Measurements from ENCODE around the gene SLAMF7. TPM values are rescaled to one million over a fixed set of nuclear protein-coding genes. Genes with fewer than 3 reads are reported as not detected.
"Not testable (repeated sequence)": the region's sequence is repeated elsewhere in the genome, so short reads cannot be mapped to it uniquely, and the experiment has no call there.

SLAMF7 gene
- total RNA-seq, 2 donors from 2014 or later: 70.9 to 112 TPM

DNA sequence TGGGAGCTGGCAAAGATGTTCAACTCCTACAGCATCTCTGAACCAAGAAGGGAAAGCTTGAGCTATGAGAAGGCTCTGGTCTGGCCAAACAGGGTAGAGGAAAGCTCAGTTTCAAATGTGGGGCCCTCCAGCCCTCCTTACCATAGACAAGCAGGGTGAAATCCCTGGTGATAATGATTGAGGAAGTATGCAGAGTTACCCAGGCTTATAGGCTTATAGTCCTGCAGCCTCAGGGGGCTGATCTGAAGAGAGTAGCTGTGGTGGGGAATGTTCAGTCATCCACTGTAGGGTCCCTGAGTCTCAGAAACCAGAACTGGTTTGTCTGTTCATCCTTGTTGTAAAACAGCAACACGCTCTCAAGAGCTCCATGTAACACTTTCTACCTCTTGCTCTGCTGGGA lies 37.1 kb downstream of the SLAMF7 start:
- ATAC-seq (no peak), DNase-seq (ENCODE audit: low spot score in 2 of 2) (no peak)
- Mint-ChIP-seq H3K36me3 (peaks cover 0 to 9% of the 10 kb centered on the region in 2 donors), H3K27ac (no peak overlapping the region), H3K9me3 (peaks cover 0 to 7% of the 10 kb centered on the region in 2 donors)

DNA sequence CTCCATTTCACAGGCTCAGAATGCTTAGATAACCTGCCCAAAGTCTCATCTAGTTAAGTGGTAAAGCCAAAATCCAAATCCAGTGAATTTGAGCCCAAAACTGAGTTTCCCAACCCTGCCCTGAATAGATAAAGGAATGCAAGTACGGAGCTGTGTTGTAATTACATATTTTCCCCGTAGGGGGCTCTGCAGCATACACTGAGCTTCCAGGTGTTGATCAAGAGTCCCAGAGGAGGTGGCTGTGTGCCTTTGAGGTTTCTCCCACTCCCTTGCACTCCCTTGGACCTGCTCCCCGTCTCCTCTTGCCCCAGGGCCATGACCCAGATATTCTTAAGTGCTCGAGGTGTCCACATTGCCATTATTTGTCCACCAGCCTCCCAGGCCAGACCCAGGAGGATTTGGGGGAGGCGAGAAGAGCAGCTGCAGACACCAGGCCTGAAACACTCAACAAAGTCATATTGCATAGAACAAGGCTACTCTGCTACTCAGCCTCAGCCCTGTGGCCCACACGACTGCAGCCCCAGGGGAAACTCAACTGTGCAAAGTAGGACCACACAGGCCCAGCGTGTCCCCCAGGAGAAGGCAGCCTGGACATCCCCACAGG lies 38.5 kb downstream of the SLAMF7 start:
- no peaks in the 10 kb centered on the region for H3K9me3 Mint-ChIP-seq
- H3K27ac Mint-ChIP-seq: peak overlapping the region in 1 of 2 donors; percentile 21
- DNase-seq (ENCODE audit: low spot score in 2 of 2) (peak in 1 of 2 donors; percentile 65), ATAC-seq (peak in 1 of 2 donors; percentile 53)
- H3K36me3 Mint-ChIP-seq: no peaks in the 10 kb centered on the region

DNA sequence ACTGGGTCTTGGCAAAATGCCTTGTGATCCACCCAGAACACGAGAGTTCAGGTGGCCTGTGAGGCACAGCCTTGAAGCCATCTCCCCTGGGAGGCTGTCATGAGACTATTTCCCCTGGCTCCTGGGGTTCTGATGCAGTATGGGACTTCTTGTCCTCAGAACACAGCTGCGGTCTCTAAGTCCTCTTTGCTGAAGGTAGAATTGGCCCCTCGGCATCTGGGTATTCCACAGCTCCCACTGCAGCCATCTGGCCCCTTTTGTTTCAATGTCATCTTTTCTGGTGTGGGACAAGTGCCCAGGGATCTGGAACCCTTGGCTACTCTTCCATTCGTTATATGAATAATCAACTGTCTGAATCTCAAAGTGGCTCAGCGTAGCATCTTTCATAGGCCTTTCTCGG lies 39.9 kb downstream of the SLAMF7 start:
- DNase-seq (ENCODE audit: low spot score in 2 of 2) (no peak), ATAC-seq (no peak)
- Mint-ChIP-seq H3K27ac (no peak overlapping the region), H3K36me3 (no peaks in the 10 kb centered on the region), H3K9me3 (no peaks in the 10 kb centered on the region)

DNA sequence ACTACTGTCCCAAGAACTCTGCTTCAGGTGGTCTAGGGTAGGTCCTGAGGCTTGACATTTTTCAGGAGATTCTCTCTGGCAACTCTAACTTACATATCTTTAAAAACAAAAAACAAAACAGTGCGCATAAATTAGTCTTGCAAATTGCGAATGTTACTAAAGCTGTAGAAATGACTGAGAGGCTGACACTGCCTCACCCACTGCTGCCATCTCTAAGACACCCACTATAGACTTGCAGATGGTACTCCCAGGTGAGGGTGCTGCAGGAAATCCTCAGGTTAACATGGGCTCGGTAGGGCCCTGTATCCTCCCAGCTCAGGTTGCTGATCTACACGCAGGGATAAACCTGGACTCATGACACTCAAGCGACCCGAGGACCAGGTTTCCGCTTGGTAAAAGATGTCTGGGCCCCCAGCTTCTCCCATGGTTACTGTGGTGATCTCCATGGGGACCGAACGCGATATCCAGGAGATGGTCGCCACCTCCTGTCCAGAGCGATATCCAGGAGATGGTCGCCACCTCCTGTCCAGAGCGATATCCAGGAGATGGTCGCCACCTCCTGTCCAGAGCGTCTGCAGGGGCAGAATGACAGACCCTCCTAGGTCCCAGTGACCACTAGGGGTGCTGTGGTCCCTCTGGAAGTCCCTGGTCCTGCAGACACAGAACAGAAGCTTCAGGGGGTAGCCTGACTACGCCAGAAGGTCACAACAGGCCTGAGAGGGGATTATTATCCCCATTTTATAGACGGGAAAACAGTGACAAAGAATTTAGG lies 40.8 kb downstream of the SLAMF7 start:
- H3K27ac Mint-ChIP-seq: no peak overlapping the region
- ATAC-seq (peak in 1 of 2 donors; percentile 34), DNase-seq (ENCODE audit: low spot score in 2 of 2) (no peak)
- no peaks in the 10 kb centered on the region for H3K9me3 Mint-ChIP-seq
- H3K36me3 Mint-ChIP-seq: no peaks in the 10 kb centered on the region

DNA sequence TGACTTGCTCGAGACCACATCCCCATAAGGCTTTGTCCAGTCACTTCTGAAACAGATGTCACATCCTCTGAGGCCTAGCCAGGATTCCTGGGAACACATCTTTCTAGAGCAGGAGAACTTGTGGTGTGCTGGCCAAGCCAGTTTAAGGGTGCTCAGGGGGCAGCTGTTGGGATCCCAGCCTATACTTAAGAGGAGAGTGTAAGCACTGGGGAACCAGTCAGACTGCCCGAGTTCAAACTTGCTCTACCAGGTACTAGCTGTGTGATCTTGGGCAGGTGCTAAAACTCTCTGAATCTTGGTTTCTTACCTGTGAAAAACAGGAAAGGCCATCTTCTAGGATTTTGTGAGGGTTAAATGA lies 41.3 kb downstream of the SLAMF7 start:
- ATAC-seq (no peak), DNase-seq (ENCODE audit: low spot score in 2 of 2) (no peak)
- no peaks in the 10 kb centered on the region for H3K36me3 Mint-ChIP-seq
- H3K9me3 Mint-ChIP-seq: no peaks in the 10 kb centered on the region
- no peak overlapping the region for H3K27ac Mint-ChIP-seq

DNA sequence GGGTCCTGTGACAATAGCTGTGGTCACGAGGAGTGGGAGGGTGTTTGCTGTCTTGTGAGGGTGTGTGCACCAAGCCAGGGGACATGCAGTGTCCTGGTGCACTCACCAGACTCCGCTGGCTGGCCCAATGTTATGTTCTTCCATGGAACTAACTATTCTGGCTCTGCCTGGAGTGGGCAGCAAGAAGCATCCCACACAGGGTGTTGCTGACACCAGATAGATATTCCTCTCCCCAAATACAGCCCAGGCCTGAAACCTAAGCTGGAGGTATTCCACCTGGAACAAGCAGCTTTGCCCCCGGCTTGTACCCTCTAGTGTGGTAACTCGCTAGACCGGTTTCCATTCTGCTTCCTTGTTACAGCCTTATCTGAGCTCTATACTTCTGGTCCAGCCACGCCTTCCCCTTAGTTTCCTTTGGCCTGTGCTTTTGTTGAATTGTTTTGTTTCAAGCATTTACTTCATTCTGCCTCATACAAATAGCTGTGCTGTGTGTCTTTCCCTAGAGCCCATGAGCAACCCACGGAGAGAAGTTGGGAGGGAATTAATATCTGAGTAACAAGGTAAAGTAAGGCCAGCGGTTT lies 42.2 kb downstream of the SLAMF7 start:
- DNase-seq (ENCODE audit: low spot score in 2 of 2) (no peak), ATAC-seq (no peak)
- Mint-ChIP-seq H3K36me3 (no peaks in the 10 kb centered on the region), H3K9me3 (no peaks in the 10 kb centered on the region), H3K27ac (no peak overlapping the region)

DNA sequence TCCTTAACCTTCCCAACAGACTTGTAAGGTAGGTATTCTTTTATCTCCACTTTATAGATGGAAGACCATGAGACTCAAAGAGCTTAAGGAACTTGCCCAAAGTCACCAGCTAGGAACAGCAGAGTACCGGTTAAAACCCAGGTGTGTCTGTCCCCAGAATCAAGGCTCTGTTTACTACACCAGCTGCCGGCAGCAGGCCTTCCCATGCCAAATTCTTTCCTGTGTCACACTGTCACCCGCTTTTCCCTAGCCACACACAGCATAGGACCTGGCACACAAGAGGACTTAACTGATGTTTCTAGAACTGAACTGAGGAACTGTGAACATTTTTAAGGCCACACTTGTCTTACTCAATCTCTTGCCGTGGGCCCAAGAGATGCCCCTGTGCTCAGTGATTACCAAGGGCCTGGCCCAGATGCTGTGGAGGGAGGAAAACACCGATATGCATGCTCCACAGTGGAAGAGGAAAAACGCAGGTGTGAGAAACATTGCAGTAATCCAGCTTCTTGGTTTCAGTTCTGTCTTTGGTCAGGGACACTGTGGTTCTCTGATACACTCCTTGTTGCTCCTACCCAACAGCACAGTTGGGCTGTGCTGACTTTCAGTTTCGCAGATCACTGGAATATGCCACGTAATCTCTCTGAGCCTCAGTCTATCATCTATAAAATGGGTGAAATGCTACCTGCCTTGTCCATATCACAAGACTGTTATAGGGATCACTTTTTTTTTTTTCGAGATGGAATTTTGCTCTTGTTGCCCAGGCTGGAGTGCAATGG lies 43.1 kb downstream of the SLAMF7 start:
- ATAC-seq: peak; percentile 86 to 94
- peak overlapping the region; percentile 9 to 60 for H3K27ac Mint-ChIP-seq
- no peaks in the 10 kb centered on the region for H3K9me3 Mint-ChIP-seq
- no peak for DNase-seq (ENCODE audit: low spot score in 2 of 2)
- H3K36me3 Mint-ChIP-seq: no peaks in the 10 kb centered on the region

DNA sequence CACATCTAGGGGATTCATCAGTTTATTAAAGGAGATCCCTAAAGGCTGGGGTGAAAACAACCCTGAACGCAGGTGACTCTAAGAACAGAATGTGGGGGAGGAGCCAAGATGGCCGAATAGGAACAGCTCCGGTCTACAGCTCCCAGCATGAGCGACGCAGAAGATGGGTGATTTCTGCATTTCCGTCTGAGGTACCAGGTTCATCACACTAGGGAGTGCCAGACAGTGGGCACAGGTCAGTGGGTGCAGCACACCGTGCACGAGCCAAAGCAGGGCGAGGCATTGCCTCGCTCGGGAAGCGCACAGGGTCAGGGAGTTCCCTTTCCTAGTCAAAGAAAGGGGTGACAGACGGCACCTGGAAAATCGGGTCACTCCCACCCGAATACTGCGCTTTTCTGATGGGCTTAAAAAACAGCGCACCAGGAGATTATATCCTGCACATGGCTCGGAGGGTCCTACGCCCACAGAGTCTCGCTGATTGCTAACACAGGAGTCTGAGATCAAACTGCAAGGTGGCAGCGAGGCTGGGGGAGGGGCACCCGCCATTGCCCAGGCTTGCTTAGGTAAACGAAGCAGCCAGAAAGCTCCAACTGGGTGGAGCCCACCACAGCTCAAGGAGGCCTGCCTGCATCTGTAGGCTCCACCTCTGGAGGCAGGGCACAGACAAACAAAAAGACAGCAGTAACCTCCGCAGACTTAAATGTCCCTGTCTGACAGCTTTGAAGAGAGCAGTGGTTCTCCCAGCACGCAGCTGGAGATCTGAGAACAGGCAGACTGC lies 44.1 kb downstream of the SLAMF7 start:
- ATAC-seq; H3K36me3 Mint-ChIP-seq; DNase-seq (ENCODE audit: low spot score in 2 of 2); H3K9me3 Mint-ChIP-seq; H3K27ac Mint-ChIP-seq: not testable (repeated sequence)

DNA sequence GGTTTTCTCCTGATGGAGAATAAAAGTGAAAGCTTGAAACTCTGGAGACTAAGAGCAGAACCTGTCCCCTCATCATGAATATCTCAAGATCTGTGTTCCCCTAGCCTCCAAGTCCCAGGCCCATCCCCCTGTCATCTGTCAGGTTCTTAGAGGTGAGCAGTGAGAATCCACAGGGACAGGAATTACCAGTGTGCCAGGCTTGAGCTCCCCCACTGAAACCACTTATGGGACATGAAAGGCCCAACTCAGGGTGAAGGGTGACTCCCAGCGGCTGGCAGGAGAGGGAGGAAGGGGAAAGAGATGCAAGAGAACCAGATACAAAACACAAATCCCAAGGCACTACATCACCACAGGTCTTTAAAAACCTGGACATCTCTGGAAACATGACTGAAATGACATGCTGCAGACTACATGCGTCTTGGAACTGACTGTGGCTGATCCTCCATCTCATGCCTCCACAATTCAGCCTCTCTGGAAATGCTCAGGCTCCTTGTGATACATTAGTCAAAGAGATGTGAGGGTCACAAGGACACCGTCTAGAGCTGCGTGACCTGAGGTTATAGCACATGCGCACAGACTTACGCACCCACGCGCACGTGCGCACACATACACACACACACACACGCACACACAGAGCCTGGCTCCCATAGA lies 50.1 kb downstream of the SLAMF7 start:
- ATAC-seq (peak in 1 of 2 donors; percentile 16), DNase-seq (ENCODE audit: low spot score in 2 of 2) (no peak)
- H3K27ac Mint-ChIP-seq: no peak overlapping the region
- H3K36me3 Mint-ChIP-seq: no peaks in the 10 kb centered on the region
- no peaks in the 10 kb centered on the region for H3K9me3 Mint-ChIP-seq

DNA sequence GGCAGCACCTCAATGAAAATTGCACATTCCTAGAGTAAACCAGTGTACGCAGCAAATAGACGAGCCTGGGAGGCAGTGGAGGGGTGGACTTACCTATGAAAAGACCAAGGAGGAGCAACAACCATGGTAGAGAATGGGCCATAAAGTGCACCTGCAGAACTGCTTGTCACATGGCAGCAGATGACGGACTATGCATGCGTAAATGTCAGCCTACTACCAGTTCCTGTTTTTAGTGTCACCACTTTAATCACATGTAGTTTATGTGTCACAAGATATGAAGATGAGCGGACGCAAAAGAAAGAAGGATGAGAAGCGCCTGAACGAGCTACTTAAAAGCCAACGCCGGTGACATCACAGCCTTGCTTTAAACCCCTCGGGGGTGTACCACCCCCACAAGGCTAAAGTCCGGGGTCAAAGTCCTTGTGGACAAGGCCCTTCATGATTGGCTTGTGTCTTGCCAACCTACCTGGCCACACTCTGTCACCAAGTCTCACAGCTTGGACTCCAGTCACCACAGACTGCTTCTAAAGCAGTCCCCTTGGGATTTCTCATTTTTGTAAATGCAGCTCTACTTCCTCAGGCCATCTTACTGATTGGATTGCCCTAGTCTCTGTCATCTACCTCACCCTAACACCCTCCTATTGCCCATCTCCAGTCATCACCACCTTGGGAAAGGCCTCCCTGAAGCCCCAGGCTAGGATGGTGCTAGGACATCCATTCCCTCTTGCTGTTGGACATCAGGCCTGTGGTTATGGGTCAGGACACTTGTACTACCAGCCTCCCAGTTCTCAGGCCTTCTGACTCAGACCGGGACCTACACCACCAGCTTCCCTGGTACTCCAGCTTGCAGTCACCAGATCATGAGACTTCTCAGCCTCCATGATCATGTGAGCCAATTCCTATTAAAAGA lies 50.9 kb downstream of the SLAMF7 start:
- no peaks in the 10 kb centered on the region for H3K36me3 Mint-ChIP-seq
- DNase-seq (ENCODE audit: low spot score in 2 of 2) (no peak), ATAC-seq (peak in 1 of 2 donors; percentile 61)
- no peaks in the 10 kb centered on the region for H3K9me3 Mint-ChIP-seq
- H3K27ac Mint-ChIP-seq: no peak overlapping the region

DNA sequence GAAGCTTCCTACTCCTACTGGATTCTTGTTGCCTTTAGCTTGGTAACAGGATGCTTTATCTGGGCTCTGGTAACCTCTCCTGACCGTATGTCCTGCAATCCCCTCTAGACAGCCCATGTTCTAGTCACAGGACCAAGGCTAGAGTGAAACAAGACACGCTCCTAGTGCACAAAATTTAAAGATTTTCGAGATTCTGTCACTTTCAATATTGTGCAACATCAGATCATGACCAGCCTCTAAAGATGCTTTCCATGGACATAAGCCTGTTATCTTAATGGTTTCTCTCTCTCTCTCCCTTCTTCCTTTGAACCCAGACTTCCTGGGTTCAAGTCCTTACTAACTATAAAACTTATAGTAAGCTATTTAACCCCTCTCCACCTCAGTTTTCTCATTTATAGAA lies 55.3 kb downstream of the SLAMF7 start:
- no peak for ATAC-seq
- no peak for DNase-seq (ENCODE audit: low spot score in 2 of 2)
- peaks cover 0 to 7% of the 10 kb centered on the region in 2 donors for H3K9me3 Mint-ChIP-seq
- peaks cover 0 to 8% of the 10 kb centered on the region in 2 donors for H3K36me3 Mint-ChIP-seq
- no peak overlapping the region for H3K27ac Mint-ChIP-seq

DNA sequence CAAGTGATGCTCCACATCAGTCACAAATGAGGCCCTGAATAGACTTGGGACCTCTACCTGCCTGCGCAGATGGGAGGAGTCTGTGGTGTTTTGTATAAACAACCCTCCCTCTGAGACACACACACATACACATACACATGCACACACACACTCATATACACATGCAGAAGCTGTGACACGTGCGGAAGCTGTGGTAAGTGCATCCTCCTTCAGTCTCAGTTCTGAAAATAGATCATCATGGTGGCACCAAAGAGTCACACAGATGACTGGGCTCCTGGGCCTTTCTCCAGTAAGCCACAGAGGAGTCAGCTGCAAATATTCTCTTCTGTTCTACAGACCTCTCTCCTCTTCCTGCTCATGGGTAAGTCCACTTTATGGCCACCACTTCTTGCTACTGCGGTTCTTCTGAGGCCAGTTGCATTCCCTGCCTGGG lies 56.9 kb downstream of the SLAMF7 start, which contains the start of gene LY9:
Gene LY9 (plus strand): TSS at position 224 of the 433 bp plus-strand sequence. CDS start 14 bp downstream, at position 238.
- peak; percentile 89 to 93 for ATAC-seq
- H3K36me3 Mint-ChIP-seq: peaks cover 0 to 8% of the 10 kb centered on the region in 2 donors
- peak; percentile 62 to 82 for DNase-seq (ENCODE audit: low spot score in 2 of 2)
- H3K27ac Mint-ChIP-seq: peak within 1 kb of the TSS; percentile 88 to 91
- H3K9me3 Mint-ChIP-seq: peaks cover 0 to 7% of the 10 kb centered on the region in 2 donors

DNA sequence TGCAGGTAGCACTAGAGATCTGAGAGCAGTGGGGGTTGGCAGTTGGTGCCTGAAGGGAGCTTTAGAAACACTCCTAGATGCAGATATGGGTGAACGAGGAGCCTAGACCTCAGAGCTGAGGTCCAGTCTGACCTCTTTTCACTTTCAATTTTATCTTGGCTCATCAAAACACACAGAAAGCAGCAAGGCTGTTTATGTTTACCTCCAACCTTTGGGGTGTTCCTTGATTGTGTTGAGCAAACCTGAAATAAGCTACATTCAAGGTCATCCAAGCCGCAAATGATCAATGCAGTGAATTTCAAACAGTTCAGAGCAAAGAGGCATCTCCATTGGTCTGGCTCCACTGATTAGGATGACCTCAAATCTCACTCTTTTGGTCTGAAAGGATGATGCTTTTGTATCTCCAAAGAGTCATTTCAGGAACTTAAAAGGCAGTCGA lies 58.2 kb downstream of the SLAMF7 start:
- Mint-ChIP-seq H3K36me3 (peaks cover 0 to 8% of the 10 kb centered on the region in 2 donors), H3K9me3 (peaks cover 0 to 7% of the 10 kb centered on the region in 2 donors), H3K27ac (peak overlapping the region; percentile 88 to 91)
- ATAC-seq (no peak), DNase-seq (ENCODE audit: low spot score in 2 of 2) (no peak)

DNA sequence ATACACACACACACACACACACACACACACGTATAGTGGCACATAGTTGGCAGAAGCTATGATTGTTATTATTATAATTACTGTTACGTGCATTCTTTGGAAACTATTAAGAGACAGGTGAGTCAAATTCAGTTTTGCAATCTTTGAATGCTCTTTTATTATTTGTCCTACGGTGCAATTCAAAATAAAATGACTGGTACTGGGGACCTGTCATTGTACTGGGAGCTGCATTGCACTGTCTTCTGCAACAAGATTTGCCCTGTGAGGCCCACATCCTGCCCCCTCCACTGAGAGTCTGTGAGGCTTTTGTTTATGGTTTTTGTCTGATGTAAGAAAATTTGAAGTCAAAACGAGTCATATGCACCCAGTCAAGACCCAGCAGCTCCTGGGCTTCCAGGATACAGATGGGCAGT lies 58.8 kb downstream of the SLAMF7 start:
- DNase-seq (ENCODE audit: low spot score in 2 of 2) (peak in 1 of 2 donors; percentile 53), ATAC-seq (peak; percentile 19 to 63)
- Mint-ChIP-seq H3K27ac (peak overlapping the region; percentile 88 to 92), H3K36me3 (peaks cover 0 to 14% of the 10 kb centered on the region in 2 donors), H3K9me3 (peaks cover 0 to 10% of the 10 kb centered on the region in 2 donors)

DNA sequence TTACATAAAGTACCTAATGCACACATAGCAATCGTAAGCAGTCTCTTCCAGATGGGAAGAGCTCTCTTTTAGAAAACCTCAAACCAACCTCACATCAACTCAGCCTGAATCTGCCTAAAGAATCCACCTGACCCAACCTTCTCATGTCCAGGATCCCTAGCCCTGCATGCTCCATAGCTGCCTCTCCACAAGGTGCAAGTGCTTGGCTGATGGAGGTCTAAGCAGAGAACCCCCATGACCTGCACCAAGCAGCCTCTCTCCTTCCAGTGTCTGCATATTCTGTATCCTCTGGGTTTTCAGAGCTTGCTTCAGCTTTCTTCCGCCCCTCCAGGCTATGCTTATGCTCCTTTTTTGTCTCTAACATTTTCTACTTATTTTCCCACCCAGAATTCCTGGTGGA lies 59.4 kb downstream of the SLAMF7 start:
- peak overlapping the region; percentile 88 to 92 for H3K27ac Mint-ChIP-seq
- peaks cover 0 to 14% of the 10 kb centered on the region in 2 donors for H3K36me3 Mint-ChIP-seq
- ATAC-seq: no peak
- H3K9me3 Mint-ChIP-seq: peaks cover 0 to 10% of the 10 kb centered on the region in 2 donors
- DNase-seq (ENCODE audit: low spot score in 2 of 2): no peak
